COLO668 (cell line): ENCODE data around the gene S100A12.

Experiments used
- DNase-seq: peaks from one replicate; lab custom pipeline; 2025; ENCODE audit not compliant: unreplicated experiment; lab: John Stamatoyannopoulos, UW

S100A12 gene

GRCh38 chr1:153336650-153337049 is 38.8 kb downstream of the S100A12 start:
- DNase-seq, result no peak

- no peak for DNase-seq
Measured at GRCh38 chr1:153333902-153334301, 41.5 kb downstream of the S100A12 start.

- no peak for DNase-seq
Measured at GRCh38 chr1:153324912-153325311, 50.5 kb downstream of the S100A12 start.
